ENCODE results near the gene RAPGEF6. TPM values are rescaled to one million over a fixed set of nuclear protein-coding genes. Genes with fewer than 3 reads are reported as not detected.

The RAPGEF6 gene
- total RNA-seq, result 10 to 100 TPM; 17.2 to 23.3 (median 20.1) TPM

DNA sequence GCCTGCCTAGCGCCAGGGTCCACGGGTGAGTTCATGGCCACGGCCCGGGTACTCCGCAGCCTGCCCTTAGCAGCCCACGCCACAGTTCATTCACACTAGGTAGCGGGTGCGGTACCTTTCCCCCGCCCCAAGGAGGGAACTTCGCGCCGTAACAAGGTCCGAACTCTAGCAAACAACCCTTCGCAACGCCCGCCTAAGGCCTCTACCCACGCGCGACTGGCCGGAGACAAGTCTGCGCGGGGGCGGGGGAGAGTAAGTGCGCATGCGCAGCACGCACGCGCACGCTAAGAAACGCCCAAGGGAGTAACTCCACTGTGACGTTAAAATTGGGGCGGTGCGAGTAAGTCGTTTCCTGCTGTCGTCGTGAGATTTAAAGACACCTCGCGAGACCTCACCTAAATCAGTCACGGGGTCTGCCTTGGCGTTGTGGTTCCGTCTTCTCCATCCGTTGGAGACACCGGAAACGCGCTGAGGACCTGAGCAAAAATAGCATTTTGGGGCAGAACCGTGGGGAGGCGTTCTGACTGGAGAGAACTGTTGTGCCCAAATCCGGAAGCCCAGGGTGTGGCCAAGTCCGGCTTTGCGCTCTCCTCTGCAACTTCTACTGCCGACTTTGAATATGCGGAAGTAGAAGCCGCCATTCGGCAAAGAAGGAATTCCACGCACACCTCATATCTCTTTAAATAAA, at the start of gene RAPGEF6:
Gene RAPGEF6, minus strand, starts transcription at position 234 of the 688 bp plus-strand sequence. Its CDS starts 199 bp downstream, at position 35.
- H3K27ac ChIP-seq (replicated peaks in 1 of 4), result peak within 1 kb of the TSS; percentile 92 to 98 (median 97)
- H3K4me3 ChIP-seq, result peak within 1 kb of the TSS; percentile 69 to 79 (median 74)
- 2% methylated on average over 28 of the region's 55 CpGs for WGBS
- intact Hi-C loops (cut with DNase I), result loop anchor here (5.0 kb wide), 2 partner anchors 37 to 162 kb away; partner anchors contain the start of gene FNIP1
- TF ChIP-seq POLR2A (IDR thresholded peaks at IDR 0.05; ENCODE audit: low read depth) (peak; percentile 57), EP300 (IDR thresholded peaks at IDR 0.05) (no peak), POLR2AphosphoS5 (IDR thresholded peaks at IDR 0.05) (peak; percentile 97)
- TF ChIP-seq, protein P1, sequence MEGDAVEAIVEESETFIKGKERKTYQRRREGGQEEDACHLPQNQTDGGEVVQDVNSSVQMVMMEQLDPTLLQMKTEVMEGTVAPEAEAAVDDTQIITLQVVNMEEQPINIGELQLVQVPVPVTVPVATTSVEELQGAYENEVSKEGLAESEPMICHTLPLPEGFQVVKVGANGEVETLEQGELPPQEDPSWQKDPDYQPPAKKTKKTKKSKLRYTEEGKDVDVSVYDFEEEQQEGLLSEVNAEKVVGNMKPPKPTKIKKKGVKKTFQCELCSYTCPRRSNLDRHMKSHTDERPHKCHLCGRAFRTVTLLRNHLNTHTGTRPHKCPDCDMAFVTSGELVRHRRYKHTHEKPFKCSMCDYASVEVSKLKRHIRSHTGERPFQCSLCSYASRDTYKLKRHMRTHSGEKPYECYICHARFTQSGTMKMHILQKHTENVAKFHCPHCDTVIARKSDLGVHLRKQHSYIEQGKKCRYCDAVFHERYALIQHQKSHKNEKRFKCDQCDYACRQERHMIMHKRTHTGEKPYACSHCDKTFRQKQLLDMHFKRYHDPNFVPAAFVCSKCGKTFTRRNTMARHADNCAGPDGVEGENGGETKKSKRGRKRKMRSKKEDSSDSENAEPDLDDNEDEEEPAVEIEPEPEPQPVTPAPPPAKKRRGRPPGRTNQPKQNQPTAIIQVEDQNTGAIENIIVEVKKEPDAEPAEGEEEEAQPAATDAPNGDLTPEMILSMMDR (IDR thresholded peaks at IDR 0.05), result no peak
- no peaks in the 10 kb centered on the region for H3K36me3 ChIP-seq
- no peaks in the 10 kb centered on the region for H3K27me3 ChIP-seq
- DNase-seq (ENCODE audit: extremely low spot score), result peak; percentile 99
- peaks cover 19 to 50% (median 47%) of the 10 kb centered on the region in 4 donors for H3K4me1 ChIP-seq
- H3K9me3 ChIP-seq, result no peaks in the 10 kb centered on the region

DNA sequence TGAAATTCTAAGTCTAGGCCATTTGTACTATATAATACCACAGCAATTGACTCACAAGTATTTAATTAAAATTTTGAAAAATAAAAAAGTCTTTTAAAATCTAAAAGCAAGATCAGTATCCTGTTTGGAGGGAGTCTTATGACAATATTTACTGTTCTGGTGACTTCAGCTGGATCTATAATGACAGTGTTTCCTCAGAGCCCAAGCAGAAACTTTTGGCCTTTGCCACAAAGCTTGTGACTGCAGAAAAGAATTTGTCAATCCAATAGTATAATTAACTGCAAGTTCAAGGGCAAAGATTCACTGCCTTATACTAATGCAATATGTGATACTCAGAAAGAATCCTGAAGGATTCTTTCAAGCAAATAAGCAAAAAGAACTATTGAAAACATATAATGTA, 49.6 kb upstream of the RAPGEF6 start:
- intact Hi-C loops (cut with DNase I), result loop anchor here (10.0 kb wide), 1 partner anchor 110 kb away; the partner anchor contains the start of gene FNIP1
- Histone ChIP-seq H3K36me3 (peaks cover 0 to 12% (median 4%) of the 10 kb centered on the region in 4 donors), H3K27me3 (no peaks in the 10 kb centered on the region), H3K4me1 (peaks cover 5 to 23% (median 19%) of the 10 kb centered on the region in 4 donors), H3K27ac (replicated peaks in 1 of 4) (no peak overlapping the region), H3K4me3 (no peak overlapping the region), H3K9me3 (no peaks in the 10 kb centered on the region)
- TF ChIP-seq, protein P1 (IDR thresholded peaks at IDR 0.05), result no peak
- TF ChIP-seq POLR2A (IDR thresholded peaks at IDR 0.05; ENCODE audit: low read depth), result no peak
- DNase-seq (ENCODE audit: extremely low spot score), result no peak

DNA sequence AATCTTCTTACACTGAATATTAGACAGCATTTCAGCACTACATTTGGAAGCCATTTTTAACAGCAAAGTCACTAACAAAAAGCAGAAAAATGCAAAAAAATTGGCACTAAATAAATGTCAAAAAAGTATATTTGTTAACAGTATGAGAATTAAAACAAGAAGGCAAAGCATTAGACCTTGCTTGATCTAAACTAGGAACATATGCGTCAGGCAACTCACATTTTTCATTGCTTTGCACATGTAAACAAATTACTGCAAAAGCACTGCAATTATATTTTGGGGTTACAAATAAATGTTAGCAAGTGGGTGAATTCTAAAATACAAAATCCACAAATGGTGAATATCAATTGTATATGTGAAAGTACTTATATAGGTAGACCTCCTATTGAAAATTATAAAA, 49.0 kb upstream of the RAPGEF6 start:
- no peak for DNase-seq (ENCODE audit: extremely low spot score)
- Histone ChIP-seq H3K9me3 (no peaks in the 10 kb centered on the region), H3K4me1 (peaks cover 5 to 25% (median 22%) of the 10 kb centered on the region in 4 donors), H3K27me3 (no peaks in the 10 kb centered on the region), H3K4me3 (no peak overlapping the region), H3K36me3 (peaks cover 0 to 13% (median 7%) of the 10 kb centered on the region in 4 donors), H3K27ac (replicated peaks in 1 of 4) (no peak overlapping the region)
- intact Hi-C loops (cut with DNase I), result loop anchor here (10.0 kb wide), 1 partner anchor 111 kb away; the partner anchor contains the start of gene FNIP1
- WGBS, result 78% methylated on average over 1 of the region's 1 CpG
- TF ChIP-seq EP300 (IDR thresholded peaks at IDR 0.05) (no peak), POLR2A (IDR thresholded peaks at IDR 0.05; ENCODE audit: low read depth) (no peak), POLR2AphosphoS5 (IDR thresholded peaks at IDR 0.05) (no peak)
- TF ChIP-seq, protein P1 (IDR thresholded peaks at IDR 0.05), result no peak

- no peak for TF ChIP-seq POLR2AphosphoS5 (IDR thresholded peaks at IDR 0.05)
- TF ChIP-seq, protein P1 (IDR thresholded peaks at IDR 0.05), result no peak
- no peak for TF ChIP-seq EP300 (IDR thresholded peaks at IDR 0.05)
- TF ChIP-seq POLR2A (IDR thresholded peaks at IDR 0.05; ENCODE audit: low read depth), result no peak
- WGBS, result 87% methylated on average over 2 of the region's 2 CpGs
- Histone ChIP-seq H3K4me1 (peaks cover 5 to 25% (median 24%) of the 10 kb centered on the region in 4 donors), H3K4me3 (no peak overlapping the region), H3K27me3 (no peaks in the 10 kb centered on the region), H3K27ac (replicated peaks in 1 of 4) (no peak overlapping the region), H3K36me3 (peaks cover 0 to 24% (median 13%) of the 10 kb centered on the region in 4 donors), H3K9me3 (no peaks in the 10 kb centered on the region)
- no peak for DNase-seq (ENCODE audit: extremely low spot score)
- intact Hi-C loops (cut with DNase I), result loop anchor here (10.0 kb wide), 1 partner anchor 112 kb away; the partner anchor contains the start of gene FNIP1
These were observed 47.8 kb upstream of the RAPGEF6 start for GRCh38 chr5:131682826-131683225.
